Thyroid gland (tissue), 4 donors: ENCODE measurements around the gene RAB40B. TPM values are rescaled to one million over a fixed set of nuclear protein-coding genes. Genes with fewer than 3 reads are reported as not detected.

Experiments used
- DNase-seq, 2 donors: peaks; one replicate each; pipeline ENCODE4 v3.0.0-alpha.2; 2019
- H3K27ac ChIP-seq, 3 donors: fragments of 200-600 bp; sonication (generic); 1 replicate in 2 of 3; 2 replicates in 1 of 3; pipeline ENCODE4 v1.5.1; 2016 to 2019; ENCODE audit warnings: mild to moderate bottlenecking in 1 of 3, moderate library complexity in 1 of 3
- H3K27me3 ChIP-seq: fragments of 200-600 bp; sonication (generic); one replicate; pipeline ENCODE4 v1.5.1; 2019
- H3K36me3 ChIP-seq, 2 donors: fragments of 200-600 bp; sonication (generic); one replicate each; pipeline ENCODE4 v1.5.1; 2016 to 2019
- H3K4me1 ChIP-seq, 2 donors: fragments of 200-600 bp; sonication (generic); one replicate each; pipeline ENCODE4 v1.5.1; 2017 to 2019
- H3K4me3 ChIP-seq, 3 donors: fragments of 200-600 bp; sonication (generic); replicated peaks in 1 of 3; 1 replicate in 2 of 3; 2 replicates in 1 of 3; pipeline ENCODE4 v1.5.1; 2016; ENCODE audit warnings: mild to moderate bottlenecking in 1 of 3
- H3K9me3 ChIP-seq: fragments of 200-600 bp; sonication (generic); one replicate; pipeline ENCODE4 v1.5.1; 2017
- POLR2A ChIP-seq, 2 donors: fragments of 450-650 bp; IDR thresholded peaks; one replicate each; pipeline ENCODE4 v1.6.1; 2017; ENCODE audit warnings: antibody characterized with exemption in 2 of 2, mild to moderate bottlenecking in 2 of 2, moderate library complexity in 1 of 2
- whole genome bisulfite sequencing, 2 donors: methylation state at CpG; one replicate each; pipeline ENCODE4 v1.1.5; 2017; 5-methylcytosine and 5-hydroxymethylcytosine counted together
- intact Hi-C: fragments of 100-400 bp; cut with DNase I; formaldehyde crosslinking; loops from one replicate; pipeline ENCODE4 v1.15.1; 2023
- total RNA-seq, 4 donors: library from RNA; depleted of rRNA; stranded (reverse); fragments of >200 nt; gene quantifications; one replicate each; pipeline ENCODE4 v1.2.3, GENCODE V29; 2016
- TF ChIP-seq, protein P1 (sequence below), 6 experiments: fragments of 200-600 bp in 3 of 6; fragments of 450-650 bp in 3 of 6; sonication (generic) in 3 of 6; IDR thresholded peaks; one replicate each; pipeline ENCODE4 v1.5.1; 2016 to 2019; ENCODE audit warnings: antibody characterized with exemption in 6 of 6, mild to moderate bottlenecking in 2 of 6, inconsistent platforms in 1 of 6, moderate library complexity in 1 of 6

RAB40B gene
- total RNA-seq, 4 donors from 2014 or later: 6.2 to 19.3 (median 11.3) TPM

- intact Hi-C loops: loop anchor here (5.0 kb wide), 1 partner anchor 99 kb away; no protein-coding TSS in a partner anchor
- peaks cover 4 to 16% of the 10 kb centered on the region in 2 donors for H3K4me1 ChIP-seq
- no peak overlapping the region for H3K4me3 ChIP-seq
- H3K27me3 ChIP-seq: no peaks in the 10 kb centered on the region
- no peaks in the 10 kb centered on the region for H3K9me3 ChIP-seq
- peak overlapping the region in 1 of 3 donors; percentile 57 for H3K27ac ChIP-seq
- WGBS, 2 donors: 49 to 64% methylated on average over 5 to 11 of the region's 20 CpGs
- peak; percentile 72 to 80 for DNase-seq
- no peaks in the 10 kb centered on the region for H3K36me3 ChIP-seq
- no peak for TF ChIP-seq POLR2A (IDR thresholded peaks at IDR 0.05)
- TF ChIP-seq, protein P1, sequence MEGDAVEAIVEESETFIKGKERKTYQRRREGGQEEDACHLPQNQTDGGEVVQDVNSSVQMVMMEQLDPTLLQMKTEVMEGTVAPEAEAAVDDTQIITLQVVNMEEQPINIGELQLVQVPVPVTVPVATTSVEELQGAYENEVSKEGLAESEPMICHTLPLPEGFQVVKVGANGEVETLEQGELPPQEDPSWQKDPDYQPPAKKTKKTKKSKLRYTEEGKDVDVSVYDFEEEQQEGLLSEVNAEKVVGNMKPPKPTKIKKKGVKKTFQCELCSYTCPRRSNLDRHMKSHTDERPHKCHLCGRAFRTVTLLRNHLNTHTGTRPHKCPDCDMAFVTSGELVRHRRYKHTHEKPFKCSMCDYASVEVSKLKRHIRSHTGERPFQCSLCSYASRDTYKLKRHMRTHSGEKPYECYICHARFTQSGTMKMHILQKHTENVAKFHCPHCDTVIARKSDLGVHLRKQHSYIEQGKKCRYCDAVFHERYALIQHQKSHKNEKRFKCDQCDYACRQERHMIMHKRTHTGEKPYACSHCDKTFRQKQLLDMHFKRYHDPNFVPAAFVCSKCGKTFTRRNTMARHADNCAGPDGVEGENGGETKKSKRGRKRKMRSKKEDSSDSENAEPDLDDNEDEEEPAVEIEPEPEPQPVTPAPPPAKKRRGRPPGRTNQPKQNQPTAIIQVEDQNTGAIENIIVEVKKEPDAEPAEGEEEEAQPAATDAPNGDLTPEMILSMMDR (IDR thresholded peaks at IDR 0.05): peak in 4 of 6 experiments; percentile 49 to 59 (median 54)
Observed at GRCh38 chr17:82668631-82669099, 29.8 kb downstream of the RAB40B start.

DNA sequence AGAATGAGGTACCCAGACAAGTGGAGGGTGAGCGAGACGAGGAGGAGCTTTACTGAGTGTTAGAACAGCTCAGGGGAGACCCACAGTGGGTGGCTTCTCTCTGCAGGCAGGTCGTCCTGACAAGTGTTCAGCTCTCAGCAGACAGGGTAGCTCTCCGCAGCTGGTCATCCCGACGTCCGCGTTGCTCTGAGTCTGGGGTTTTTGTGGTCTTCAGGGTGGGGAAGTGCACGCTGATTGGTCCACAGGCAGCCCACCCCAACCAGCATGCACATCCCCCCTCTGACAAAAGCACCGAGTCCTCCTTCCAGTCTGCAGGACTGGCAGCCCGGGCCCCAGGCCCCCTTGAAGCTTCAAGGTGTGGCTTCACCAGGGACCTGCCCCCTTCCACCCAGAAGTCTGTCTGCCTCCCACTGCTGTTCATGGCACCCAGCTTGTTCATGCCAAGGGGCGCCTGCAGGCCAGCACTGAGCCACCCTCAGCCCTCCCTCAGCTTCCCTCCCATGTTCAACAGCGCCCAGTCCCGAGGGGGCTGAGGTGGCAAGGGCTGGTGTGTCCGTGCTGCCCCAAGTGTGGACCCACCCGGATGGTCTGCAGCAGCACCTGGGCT is 30.4 kb downstream of the RAB40B start:
- Histone ChIP-seq H3K9me3 (no peaks in the 10 kb centered on the region), H3K27me3 (no peaks in the 10 kb centered on the region), H3K36me3 (no peaks in the 10 kb centered on the region), H3K27ac (no peak overlapping the region), H3K4me3 (no peak overlapping the region), H3K4me1 (peaks cover 4 to 16% of the 10 kb centered on the region in 2 donors)
- intact Hi-C loops: loop anchor here (5.0 kb wide), 1 partner anchor 99 kb away; no protein-coding TSS in a partner anchor
- no peak for DNase-seq
- TF ChIP-seq POLR2A (IDR thresholded peaks at IDR 0.05): no peak
- TF ChIP-seq, protein P1 (IDR thresholded peaks at IDR 0.05): no peak
- 80 to 85% methylated on average over 13 to 14 of the region's 16 CpGs for whole genome bisulfite sequencing, 2 donors

DNA sequence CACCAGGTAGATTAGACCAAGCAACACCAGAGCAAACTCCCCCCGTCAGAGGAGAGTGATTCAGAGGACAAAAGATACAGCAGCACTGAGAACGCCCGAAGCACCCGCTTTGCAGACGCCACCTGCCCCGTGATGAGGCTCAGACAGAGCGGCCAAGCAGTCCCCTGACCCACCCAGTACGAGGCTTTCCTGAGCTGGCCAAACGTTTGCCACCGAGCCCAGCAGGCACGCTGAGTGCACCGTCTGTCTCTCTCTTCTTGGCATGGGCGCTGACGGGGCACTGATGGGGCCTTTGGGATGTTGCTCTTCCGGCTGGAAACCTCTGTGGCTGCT is 30.9 kb downstream of the RAB40B start:
- TF ChIP-seq, protein P1 (IDR thresholded peaks at IDR 0.05): no peak
- TF ChIP-seq POLR2A (IDR thresholded peaks at IDR 0.05): no peak
- no peaks in the 10 kb centered on the region for H3K27me3 ChIP-seq
- H3K4me1 ChIP-seq: peaks cover 4 to 16% of the 10 kb centered on the region in 2 donors
- H3K36me3 ChIP-seq: no peaks in the 10 kb centered on the region
- 91 to 95% methylated on average over 15 of the region's 15 CpGs for WGBS, 2 donors
- DNase-seq: no peak
- H3K27ac ChIP-seq: no peak overlapping the region
- no peaks in the 10 kb centered on the region for H3K9me3 ChIP-seq
- intact Hi-C loops: loop anchor here (5.0 kb wide), 1 partner anchor 100 kb away; no protein-coding TSS in a partner anchor
- no peak overlapping the region for H3K4me3 ChIP-seq

DNA sequence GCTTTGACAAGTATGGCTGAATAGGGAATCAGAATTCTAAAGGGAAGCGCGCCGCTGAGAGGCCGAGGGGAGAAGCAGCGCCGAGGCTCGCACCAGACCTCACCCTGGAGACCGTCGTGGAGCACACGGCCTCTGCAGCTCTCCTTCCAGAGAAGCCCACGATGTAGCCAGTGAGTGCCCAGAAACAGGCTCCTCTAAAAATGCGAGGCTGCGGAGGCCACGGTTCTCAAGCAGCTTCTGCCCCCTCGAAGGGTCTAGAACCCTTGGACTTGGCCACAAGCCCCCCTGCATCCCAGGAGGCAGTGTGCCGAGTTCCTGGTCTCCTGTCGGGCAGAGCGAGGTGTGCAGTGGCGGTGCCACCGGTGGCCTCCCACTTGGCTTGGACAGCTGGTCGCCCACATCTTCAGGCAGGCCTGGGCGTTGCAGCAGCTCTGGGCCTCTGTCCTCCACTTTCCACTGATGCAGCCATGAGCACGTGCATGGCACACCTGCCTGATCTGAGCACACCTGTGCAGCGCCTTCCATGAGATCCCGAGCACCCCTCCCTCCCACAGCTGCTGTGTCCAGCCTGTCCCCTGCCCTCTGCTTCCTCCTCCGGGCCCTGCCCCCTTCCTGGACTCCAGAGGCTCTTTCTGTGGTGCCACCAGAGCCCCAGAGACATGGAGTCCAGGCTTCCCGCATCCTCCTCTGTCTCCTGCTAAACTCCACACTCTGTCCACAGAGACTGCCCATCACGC is 31.4 kb downstream of the RAB40B start:
- Histone ChIP-seq H3K4me3 (no peak overlapping the region), H3K27me3 (no peaks in the 10 kb centered on the region), H3K36me3 (no peaks in the 10 kb centered on the region), H3K27ac (no peak overlapping the region), H3K4me1 (peaks cover 4 to 16% of the 10 kb centered on the region in 2 donors), H3K9me3 (no peaks in the 10 kb centered on the region)
- no peak for DNase-seq
- TF ChIP-seq POLR2A (IDR thresholded peaks at IDR 0.05): no peak
- TF ChIP-seq, protein P1 (IDR thresholded peaks at IDR 0.05): no peak
- WGBS, 2 donors: 93 to 95% methylated on average over 22 to 26 of the region's 28 CpGs
- intact Hi-C loops: loop anchor here (5.0 kb wide), 1 partner anchor 100 kb away; no protein-coding TSS in a partner anchor

DNA sequence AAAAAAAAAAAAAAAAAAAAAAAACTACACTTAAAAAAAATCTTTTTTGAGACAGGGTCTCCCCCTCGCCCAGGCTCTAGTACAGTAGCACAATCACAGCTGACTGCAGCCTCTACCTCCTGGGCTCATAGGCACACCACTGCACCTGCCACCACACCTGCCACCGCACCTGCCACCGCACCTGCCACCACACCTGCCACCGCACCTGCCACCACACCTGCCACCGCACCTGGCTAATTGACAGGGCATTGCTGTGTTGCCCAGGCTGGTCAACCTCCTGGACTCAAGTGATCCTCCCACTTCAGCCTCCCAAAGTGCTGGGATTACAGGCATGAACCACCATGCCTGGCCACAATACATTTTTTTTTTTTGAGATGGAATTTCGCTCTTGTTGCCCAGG is 32.6 kb downstream of the RAB40B start:
- Histone ChIP-seq H3K9me3 (no peaks in the 10 kb centered on the region), H3K4me1 (peaks cover 4 to 16% of the 10 kb centered on the region in 2 donors), H3K27me3 (no peaks in the 10 kb centered on the region), H3K36me3 (no peaks in the 10 kb centered on the region), H3K27ac (no peak overlapping the region), H3K4me3 (no peak overlapping the region)
- no peak for TF ChIP-seq POLR2A (IDR thresholded peaks at IDR 0.05)
- TF ChIP-seq, protein P1 (IDR thresholded peaks at IDR 0.05): no peak
- intact Hi-C loops: loop anchor here (5.0 kb wide), 1 partner anchor 101 kb away; no protein-coding TSS in a partner anchor
- 85 to 93% methylated on average over 6 of the region's 6 CpGs for WGBS, 2 donors
- DNase-seq: no peak
